HEK293 (cell line): ENCODE measurements around the gene THOC1.

Experiments
- BCL11A ChIP-seq: fragments of 450-650 bp; formaldehyde crosslinking; IDR thresholded peaks from 2 replicates; pipeline ENCODE4 v1.5.1; 2016; ENCODE audit warnings: low read depth, missing biosample characterization, missing genetic modification characterization
- GLIS1 ChIP-seq: fragments of 450-650 bp; formaldehyde crosslinking; IDR thresholded peaks from 2 replicates; pipeline ENCODE4 v1.5.1; 2016; ENCODE audit warnings: missing biosample characterization, missing genetic modification characterization
- KLF1 ChIP-seq: fragments of 450-650 bp; formaldehyde crosslinking; IDR thresholded peaks from 2 replicates; pipeline ENCODE4 v1.5.1; 2016; ENCODE audit warnings: missing biosample characterization, missing genetic modification characterization
- MYNN ChIP-seq: fragments of 450-650 bp; formaldehyde crosslinking; IDR thresholded peaks from 2 replicates; pipeline ENCODE4 v1.5.1; 2016; ENCODE audit warnings: missing biosample characterization, missing genetic modification characterization, borderline replicate concordance
- MZF1 ChIP-seq: fragments of 450-650 bp; formaldehyde crosslinking; IDR thresholded peaks from 2 replicates; pipeline ENCODE4 v1.5.1; 2017; ENCODE audit warnings: missing biosample characterization, missing genetic modification characterization, borderline replicate concordance
- OVOL3 ChIP-seq: fragments of 450-650 bp; formaldehyde crosslinking; IDR thresholded peaks from 2 replicates; pipeline ENCODE4 v1.5.1; 2016; ENCODE audit warnings: missing biosample characterization, missing genetic modification characterization
- PRDM1 ChIP-seq: fragments of 450-650 bp; formaldehyde crosslinking; IDR thresholded peaks from 2 replicates; pipeline ENCODE4; 2016; ENCODE audit warnings: missing biosample characterization, missing genetic modification characterization
- PRDM4 ChIP-seq: fragments of 450-650 bp; formaldehyde crosslinking; IDR thresholded peaks from 2 replicates; pipeline ENCODE4 v1.5.1; 2017; ENCODE audit warnings: missing biosample characterization, missing genetic modification characterization
- SCRT2 ChIP-seq: fragments of 450-650 bp; formaldehyde crosslinking; IDR thresholded peaks from 2 replicates; pipeline ENCODE4 v1.5.1; 2016; ENCODE audit warnings: missing biosample characterization, missing genetic modification characterization
- SP3 ChIP-seq: fragments of 450-650 bp; formaldehyde crosslinking; IDR thresholded peaks from 2 replicates; pipeline ENCODE4 v1.5.1; 2016; ENCODE audit warnings: missing biosample characterization, missing genetic modification characterization
- ZBTB1 ChIP-seq: fragments of 450-650 bp; formaldehyde crosslinking; IDR thresholded peaks from 2 replicates; pipeline ENCODE4 v1.5.1; 2016; ENCODE audit warnings: missing biosample characterization, missing genetic modification characterization
- ZBTB17 ChIP-seq: fragments of 450-650 bp; formaldehyde crosslinking; IDR thresholded peaks from 2 replicates; pipeline ENCODE4 v1.5.1; 2016; ENCODE audit warnings: missing biosample characterization, missing genetic modification characterization
- ZFP3 ChIP-seq: fragments of 450-650 bp; formaldehyde crosslinking; IDR thresholded peaks from 2 replicates; pipeline ENCODE4 v1.5.1; 2016; ENCODE audit warnings: low read depth, missing biosample characterization, missing genetic modification characterization
- ZNF148 ChIP-seq: fragments of 450-650 bp; formaldehyde crosslinking; IDR thresholded peaks from 2 replicates; pipeline ENCODE4 v1.5.0; 2017; ENCODE audit warnings: missing biosample characterization, missing genetic modification characterization, borderline replicate concordance
- ZNF155 ChIP-seq: fragments of 450-650 bp; formaldehyde crosslinking; IDR thresholded peaks from 2 replicates; pipeline ENCODE4 v1.5.1; 2016; ENCODE audit warnings: missing biosample characterization, missing genetic modification characterization
- ZNF16 ChIP-seq: fragments of 450-650 bp; formaldehyde crosslinking; IDR thresholded peaks from 2 replicates; pipeline ENCODE4 v1.5.1; 2016; ENCODE audit warnings: low read depth, missing biosample characterization, missing genetic modification characterization
- ZNF174 ChIP-seq: fragments of 450-650 bp; formaldehyde crosslinking; IDR thresholded peaks from 2 replicates; pipeline ENCODE4 v1.5.0; 2017; ENCODE audit warnings: missing biosample characterization, mild to moderate bottlenecking, missing genetic modification characterization
- ZNF175 ChIP-seq: fragments of 450-650 bp; formaldehyde crosslinking; IDR thresholded peaks from 2 replicates; pipeline ENCODE4 v1.5.1; 2016; ENCODE audit warnings: missing biosample characterization, missing genetic modification characterization
- ZNF2 ChIP-seq: fragments of 450-650 bp; formaldehyde crosslinking; IDR thresholded peaks from 2 replicates; pipeline ENCODE4 v1.5.1; 2016; ENCODE audit warnings: missing biosample characterization, missing genetic modification characterization
- ZNF223 ChIP-seq: fragments of 450-650 bp; formaldehyde crosslinking; IDR thresholded peaks from 2 replicates; pipeline ENCODE4 v1.5.1; 2016; ENCODE audit warnings: missing biosample characterization, missing genetic modification characterization
- ZNF24 ChIP-seq: fragments of 450-650 bp; formaldehyde crosslinking; IDR thresholded peaks from 2 replicates; pipeline ENCODE4 v1.5.1; 2016; ENCODE audit warnings: missing biosample characterization, missing genetic modification characterization
- ZNF302 ChIP-seq: fragments of 450-650 bp; formaldehyde crosslinking; IDR thresholded peaks from 2 replicates; pipeline ENCODE4 v1.5.1; 2016; ENCODE audit warnings: missing biosample characterization, missing genetic modification characterization, low read depth
- ZNF311 ChIP-seq: fragments of 450-650 bp; formaldehyde crosslinking; IDR thresholded peaks from 2 replicates; pipeline ENCODE4 v1.5.1; 2017; ENCODE audit warnings: missing biosample characterization, missing genetic modification characterization, borderline replicate concordance
- ZNF335 ChIP-seq: fragments of 450-650 bp; formaldehyde crosslinking; conservative IDR thresholded peaks from 2 replicates; pipeline ENCODE4 v1.5.1; 2016; ENCODE audit warnings: missing biosample characterization, missing genetic modification characterization
- ZNF341 ChIP-seq: fragments of 450-650 bp; formaldehyde crosslinking; IDR thresholded peaks from 2 replicates; pipeline ENCODE4; 2016; ENCODE audit warnings: low read depth, missing biosample characterization, missing genetic modification characterization
- ZNF404 ChIP-seq: fragments of 450-650 bp; formaldehyde crosslinking; IDR thresholded peaks from 2 replicates; pipeline ENCODE4 v1.5.1; 2017; ENCODE audit warnings: missing biosample characterization, missing genetic modification characterization
- ZNF416 ChIP-seq: fragments of 450-650 bp; formaldehyde crosslinking; IDR thresholded peaks from 2 replicates; pipeline ENCODE4 v1.5.1; 2016; ENCODE audit warnings: missing biosample characterization, missing genetic modification characterization
- ZNF510 ChIP-seq: fragments of 450-650 bp; formaldehyde crosslinking; IDR thresholded peaks from 2 replicates; pipeline ENCODE4 v1.5.1; 2018; ENCODE audit warnings: mild to moderate bottlenecking, missing genetic modification characterization, missing biosample characterization; ENCODE audit not compliant: insufficient replicate concordance
- ZNF514 ChIP-seq: fragments of 450-650 bp; formaldehyde crosslinking; IDR thresholded peaks from 2 replicates; pipeline ENCODE4 v1.5.1; 2016; ENCODE audit warnings: missing biosample characterization, missing genetic modification characterization
- ZNF549 ChIP-seq: fragments of 450-650 bp; IDR thresholded peaks from 2 replicates; pipeline ENCODE4 v1.5.1; 2018; ENCODE audit warnings: missing biosample characterization, missing genetic modification characterization, mild to moderate bottlenecking, inconsistent platforms, moderate library complexity
- ZNF585B ChIP-seq: fragments of 450-650 bp; formaldehyde crosslinking; IDR thresholded peaks from 2 replicates; pipeline ENCODE4 v1.5.1; 2016; ENCODE audit warnings: missing biosample characterization, missing genetic modification characterization
- ZNF596 ChIP-seq: fragments of 450-650 bp; IDR thresholded peaks from 2 replicates; pipeline ENCODE4 v1.5.0; 2018; ENCODE audit warnings: missing biosample characterization, mild to moderate bottlenecking, missing genetic modification characterization, moderate library complexity
- ZNF677 ChIP-seq: fragments of 450-650 bp; IDR thresholded peaks from 2 replicates; pipeline ENCODE4 v1.5.0; 2018; ENCODE audit warnings: missing biosample characterization, mild to moderate bottlenecking, missing genetic modification characterization, moderate library complexity
- ZNF76 ChIP-seq: fragments of 450-650 bp; formaldehyde crosslinking; IDR thresholded peaks from 2 replicates; pipeline ENCODE4; 2016; ENCODE audit warnings: low read depth, missing biosample characterization, missing genetic modification characterization, borderline replicate concordance
- ZNF830 ChIP-seq: fragments of 450-650 bp; IDR thresholded peaks from 2 replicates; pipeline ENCODE4 v1.5.0; 2018; ENCODE audit warnings: missing biosample characterization, missing genetic modification characterization, low read depth, mild to moderate bottlenecking, moderate library complexity
- TF ChIP-seq, protein P1 (sequence below): fragments of 450-650 bp; formaldehyde crosslinking; IDR thresholded peaks from 2 replicates; pipeline ENCODE4 v1.5.1; 2017; ENCODE audit warnings: missing biosample characterization, missing genetic modification characterization

THOC1 gene

DNA sequence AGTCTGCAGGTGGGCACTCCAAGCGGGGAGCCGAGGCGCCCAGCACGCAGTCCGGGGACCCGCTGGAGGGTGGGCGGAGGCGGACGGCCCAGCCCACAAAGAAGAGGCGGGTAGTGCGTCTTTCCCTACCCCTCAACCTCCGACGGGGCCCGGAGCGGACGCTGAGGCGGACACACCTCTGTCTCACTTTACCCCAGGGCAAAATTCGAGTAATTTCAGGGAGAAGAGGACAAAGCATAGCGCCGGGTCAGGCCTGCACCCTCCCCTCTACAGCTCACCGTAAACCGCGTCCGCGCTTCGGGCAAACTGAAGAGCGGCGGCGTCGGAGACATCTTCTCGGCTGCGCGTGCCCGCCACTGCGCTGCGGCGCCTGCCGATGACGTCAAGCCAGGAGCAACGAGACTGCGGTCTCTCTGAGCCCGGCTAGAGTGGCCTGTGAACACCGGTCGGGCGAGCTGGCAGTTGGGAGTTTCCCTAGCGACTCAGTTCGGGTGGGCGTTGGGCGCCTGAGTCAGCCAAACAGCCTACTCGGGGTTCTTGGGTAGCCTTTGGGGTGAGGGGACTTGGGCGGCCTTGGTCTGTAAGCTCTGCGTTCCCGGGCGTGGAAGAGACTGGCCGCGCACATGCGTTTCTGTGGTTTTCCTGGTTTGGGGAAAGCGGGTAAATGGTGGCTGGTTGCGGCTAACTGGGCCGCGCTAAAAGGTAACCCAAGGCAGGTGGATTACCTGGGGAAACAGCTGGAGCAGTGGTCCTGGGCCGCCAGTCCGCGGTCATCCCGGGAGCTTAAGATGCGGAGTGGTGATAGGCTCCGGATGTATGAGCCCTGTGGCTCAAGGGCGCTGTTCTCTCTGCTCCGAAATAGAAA lies at the start of gene THOC1 (continued):
- TF ChIP-seq ZNF223 (no peak), MYNN (tag by site-specific recombination) (no peak), ZNF24 (tag by site-specific recombination) (0 out of 2 replicates have a peak, but pooled peaks have one; percentile 67), ZNF155 (tag by site-specific recombination) (no peak), ZNF510 (tag by site-specific recombination) (no peak), PRDM1 (tag by site-specific recombination) (no peak), ZNF830 (tag by site-specific recombination) (no peak), MZF1 (tag by site-specific recombination) (no peak), ZBTB1 (tag by site-specific recombination) (no peak), ZNF514 (tag by site-specific recombination) (no peak), PRDM4 (peak; percentile 61; the same call in 1 of the 2 replicates), ZNF148 (tag by site-specific recombination) (no peak), ZNF302 (no peak), KLF1 (tag by site-specific recombination) (peak; percentile 59), ZNF16 (tag by site-specific recombination) (no peak), SP3 (peak; percentile 96), ZNF311 (tag by site-specific recombination) (no peak), ZNF2 (tag by site-specific recombination) (no peak), ZFP3 (peak; percentile 16; the same call in 1 of the 2 replicates), ZNF404 (tag by site-specific recombination) (no peak), ZNF677 (tag by site-specific recombination) (no peak), SCRT2 (tag by site-specific recombination) (no peak), ZNF341 (tag by site-specific recombination) (peak; percentile 40; the same call in 1 of the 2 replicates), GLIS1 (tag by site-specific recombination) (peak; percentile 12; the same call in 1 of the 2 replicates), ZNF416 (tag by site-specific recombination) (no peak), BCL11A (tag by site-specific recombination) (no peak), ZNF596 (tag by site-specific recombination) (peak; percentile 38; the same call in 1 of the 2 replicates), ZNF174 (tag by site-specific recombination) (no peak), ZNF175 (tag by site-specific recombination) (no peak), ZNF585B (no peak), ZBTB17 (tag by site-specific recombination) (peak; percentile 92), ZNF335 (tag by site-specific recombination) (peak; percentile 97), ZNF549 (tag by site-specific recombination) (no peak), OVOL3 (tag by site-specific recombination) (peak; percentile 39; the same call in 1 of the 2 replicates), ZNF76 (tag by site-specific recombination) (peak; percentile 85)
- TF ChIP-seq, protein P1, sequence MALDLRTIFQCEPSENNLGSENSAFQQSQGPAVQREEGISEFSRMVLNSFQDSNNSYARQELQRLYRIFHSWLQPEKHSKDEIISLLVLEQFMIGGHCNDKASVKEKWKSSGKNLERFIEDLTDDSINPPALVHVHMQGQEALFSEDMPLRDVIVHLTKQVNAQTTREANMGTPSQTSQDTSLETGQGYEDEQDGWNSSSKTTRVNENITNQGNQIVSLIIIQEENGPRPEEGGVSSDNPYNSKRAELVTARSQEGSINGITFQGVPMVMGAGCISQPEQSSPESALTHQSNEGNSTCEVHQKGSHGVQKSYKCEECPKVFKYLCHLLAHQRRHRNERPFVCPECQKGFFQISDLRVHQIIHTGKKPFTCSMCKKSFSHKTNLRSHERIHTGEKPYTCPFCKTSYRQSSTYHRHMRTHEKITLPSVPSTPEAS (tag by site-specific recombination): no peak; the same call in 1 of the 2 replicates
